Peyer's patch (tissue), 4 donors: ENCODE measurements around the gene RNF17. TPM values are rescaled to one million over a fixed set of nuclear protein-coding genes. Genes with fewer than 3 reads are reported as not detected.

Experiments used
- DNase-seq, 3 donors: peaks; one replicate each; pipeline ENCODE4 v3.0.0-alpha.2; 2017 to 2019
- H3K27ac ChIP-seq, 4 donors: fragments of 200-600 bp; sonication (generic); one replicate each; pipeline ENCODE4 v1.5.1; 2016 to 2019
- H3K27me3 ChIP-seq, 2 donors: fragments of 200-600 bp; sonication (generic); one replicate each; pipeline ENCODE4 v1.5.1; 2019
- H3K36me3 ChIP-seq, 3 donors: fragments of 200-600 bp; sonication (generic); one replicate each; pipeline ENCODE4 v1.5.1; 2016 to 2019
- H3K4me1 ChIP-seq, 4 donors: fragments of 200-600 bp; sonication (generic); one replicate each; pipeline ENCODE4 v1.5.1; 2016 to 2019
- H3K4me3 ChIP-seq, 4 donors: fragments of 200-600 bp; sonication (generic); 1 replicate in 3 of 4; 2 replicates in 1 of 4; pipeline ENCODE4 v1.5.1; 2016 to 2019; ENCODE audit warnings: mild to moderate bottlenecking in 1 of 4
- H3K9me3 ChIP-seq, 4 donors: fragments of 200-600 bp; sonication (generic); one replicate each; pipeline ENCODE4 v1.5.1; 2016 to 2019; ENCODE audit warnings: mild to moderate bottlenecking in 1 of 4
- CTCF ChIP-seq, 6 experiments: fragments of 450-650 bp in 4 of 6; fragments of 200-600 bp in 2 of 6; sonication (generic) in 1 of 6; IDR thresholded peaks; one replicate each; pipeline ENCODE4 v1.5.1; 2017 to 2019; ENCODE audit warnings: antibody characterized with exemption in 6 of 6, mild to moderate bottlenecking in 3 of 6, moderate library complexity in 1 of 6
- POLR2A ChIP-seq, 2 donors: fragments of 450-650 bp; IDR thresholded peaks; one replicate each; pipeline ENCODE4 v1.5.1; 2017; ENCODE audit warnings: antibody characterized with exemption in 2 of 2, mild to moderate bottlenecking in 2 of 2, moderate library complexity in 2 of 2
- total RNA-seq, 4 donors: library from RNA; depleted of rRNA; stranded (reverse); fragments of >200 nt; gene quantifications; one replicate each; pipeline ENCODE4 v1.1.0, GENCODE V29; 2016

RNF17 gene
- total RNA-seq, 4 donors from 2014 or later, result not detected

- H3K36me3 ChIP-seq, result no peaks in the 10 kb centered on the region
- H3K9me3 ChIP-seq, result no peaks in the 10 kb centered on the region
- TF ChIP-seq POLR2A (IDR thresholded peaks at IDR 0.05) (no peak), CTCF (IDR thresholded peaks at IDR 0.05) (no peak)
- H3K27me3 ChIP-seq, result peaks cover 0 to 5% of the 10 kb centered on the region in 2 donors
- no peak for DNase-seq
- peaks cover 0 to 24% (median 2%) of the 10 kb centered on the region in 4 donors for H3K4me1 ChIP-seq
- H3K27ac ChIP-seq, result no peak overlapping the region
- H3K4me3 ChIP-seq, result peak overlapping the region in 1 of 4 donors; percentile 39
These were observed 17.9 kb upstream of the RNF17 start for GRCh38 chr13:24745861-24746617.

- peaks cover 0 to 5% of the 10 kb centered on the region in 2 donors for H3K27me3 ChIP-seq
- H3K4me3 ChIP-seq, result peak overlapping the region in 1 of 4 donors; percentile 39
- DNase-seq, result no peak
- no peaks in the 10 kb centered on the region for H3K9me3 ChIP-seq
- H3K36me3 ChIP-seq, result no peaks in the 10 kb centered on the region
- H3K4me1 ChIP-seq, result peaks cover 0 to 24% (median 2%) of the 10 kb centered on the region in 4 donors
- no peak overlapping the region for H3K27ac ChIP-seq
- TF ChIP-seq POLR2A (IDR thresholded peaks at IDR 0.05), result no peak
- no peak for TF ChIP-seq CTCF (IDR thresholded peaks at IDR 0.05)
These were observed 17.2 kb upstream of the RNF17 start for GRCh38 chr13:24746618-24747247.

GRCh38 chr13:24747248-24748060 is 16.5 kb upstream of the RNF17 start:
- Histone ChIP-seq H3K4me1 (peaks cover 0 to 24% (median 2%) of the 10 kb centered on the region in 4 donors), H3K27me3 (peaks cover 0 to 5% of the 10 kb centered on the region in 2 donors), H3K9me3 (no peaks in the 10 kb centered on the region), H3K4me3 (peak overlapping the region in 3 of 4 donors; percentile 13 to 39 (median 38)), H3K27ac (no peak overlapping the region), H3K36me3 (no peaks in the 10 kb centered on the region)
- no peak for DNase-seq
- TF ChIP-seq POLR2A (IDR thresholded peaks at IDR 0.05) (no peak), CTCF (IDR thresholded peaks at IDR 0.05) (no peak)

DNA sequence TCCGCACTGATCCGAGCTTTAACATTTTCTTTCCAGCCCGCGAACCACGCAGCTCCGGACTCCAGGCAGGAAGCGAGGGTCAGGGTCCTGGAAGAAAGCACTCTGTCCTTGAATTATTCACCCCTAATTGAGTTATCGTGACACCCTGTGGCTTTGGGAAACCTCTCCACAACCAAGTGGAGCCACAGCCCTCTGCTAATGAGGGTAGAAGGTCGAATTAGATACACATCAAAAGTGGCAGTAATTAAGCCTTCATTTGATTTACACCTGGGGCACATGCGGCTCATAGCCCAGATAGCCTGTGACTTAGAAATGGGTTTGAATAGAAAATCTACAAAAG is 15.9 kb upstream of the RNF17 start:
- H3K27me3 ChIP-seq, result peaks cover 0 to 5% of the 10 kb centered on the region in 2 donors

More for the DNA sequence above, 15.9 kb upstream of the RNF17 start:
- no peak overlapping the region for H3K27ac ChIP-seq
- TF ChIP-seq CTCF (IDR thresholded peaks at IDR 0.05), result no peak
- TF ChIP-seq POLR2A (IDR thresholded peaks at IDR 0.05), result no peak
- peak overlapping the region in 2 of 4 donors; percentile 38 to 39 for H3K4me3 ChIP-seq
- DNase-seq, result no peak
- no peaks in the 10 kb centered on the region for H3K9me3 ChIP-seq
- no peaks in the 10 kb centered on the region for H3K36me3 ChIP-seq
- peaks cover 0 to 24% (median 2%) of the 10 kb centered on the region in 4 donors for H3K4me1 ChIP-seq
